OCI-LY1 (cell line): Measurements from ENCODE around the gene GGN.

Experiments used
- H2AFZ ChIP-seq: fragments of 200-600 bp; sonication (generic), shearing (Covaris generic); 2 replicates; pipeline ENCODE4 v1.6.0; 2014; ENCODE audit warnings: antibody characterized with exemption, mild to moderate bottlenecking, low read length
- H3F3A ChIP-seq: fragments of 200-600 bp; sonication (generic), shearing (Covaris generic); 2 replicates; pipeline ENCODE4 v1.6.0; 2014; ENCODE audit warnings: mild to moderate bottlenecking, antibody characterized with exemption, low read length, moderate library complexity; ENCODE audit not compliant: insufficient read depth
- H3K27ac ChIP-seq: fragments of 200-600 bp; sonication (generic); 2 replicates; pipeline ENCODE4 v1.5.1; 2014; ENCODE audit warnings: low read length, mixed run types, mild to moderate bottlenecking, low read depth; ENCODE audit not compliant: poor library complexity, severe bottlenecking
- H3K27me3 ChIP-seq: fragments of 200-600 bp; sonication (generic); 2 replicates; pipeline ENCODE4 v1.6.0; 2014; ENCODE audit warnings: antibody characterized with exemption, mild to moderate bottlenecking, low read length, moderate library complexity; ENCODE audit not compliant: insufficient read depth
- H3K36me3 ChIP-seq: fragments of 200-600 bp; sonication (generic); 2 replicates; pipeline ENCODE4 v1.6.1; 2014; ENCODE audit warnings: mild to moderate bottlenecking, antibody characterized with exemption, low read length, moderate library complexity, mixed read lengths; ENCODE audit not compliant: insufficient read depth
- H3K4me1 ChIP-seq: fragments of 200-600 bp; sonication (generic); 2 replicates; pipeline ENCODE4 v1.5.1; 2014; ENCODE audit warnings: mild to moderate bottlenecking, low read length, moderate library complexity; ENCODE audit not compliant: insufficient read depth, severe bottlenecking
- H3K4me2 ChIP-seq: fragments of 200-600 bp; sonication (generic), shearing (Covaris generic); 2 replicates; pipeline ENCODE4 v1.6.1; 2014; ENCODE audit warnings: low read length
- H3K4me3 ChIP-seq: fragments of 200-600 bp; sonication (generic); 2 replicates; pipeline ENCODE4 v1.5.1; 2014; ENCODE audit warnings: low read length, low read depth, mild to moderate bottlenecking, mixed read lengths; ENCODE audit not compliant: poor library complexity, severe bottlenecking
- H3K79me2 ChIP-seq: fragments of 200-600 bp; shearing (Covaris generic); 2 replicates; pipeline ENCODE4 v1.6.1; 2016; ENCODE audit warnings: mixed run types, low read length, mixed read lengths; ENCODE audit not compliant: insufficient read depth
- H3K9ac ChIP-seq: fragments of 200-600 bp; sonication (generic), shearing (Covaris generic); 2 replicates; pipeline ENCODE4 v1.6.1; 2014; ENCODE audit warnings: mild to moderate bottlenecking, low read length, mixed read lengths
- H3K9me2 ChIP-seq: fragments of 200-600 bp; sonication (generic), shearing (Covaris generic); 2 replicates; pipeline ENCODE4 v1.6.1; 2014; ENCODE audit warnings: low read depth, mild to moderate bottlenecking, low read length, mixed read lengths
- H3K9me3 ChIP-seq: fragments of 200-600 bp; shearing (Covaris generic); 2 replicates; pipeline ENCODE4 v1.6.1; 2014; ENCODE audit warnings: low read length, mixed read lengths
- H4K20me1 ChIP-seq: fragments of 200-600 bp; sonication (generic), shearing (Covaris generic); 2 replicates; pipeline ENCODE4 v1.6.0; 2016; ENCODE audit warnings: mild to moderate bottlenecking, low read length; ENCODE audit not compliant: insufficient read depth
- EZH2 ChIP-seq: fragments of 200-600 bp; sonication (generic), shearing (Covaris generic); IDR thresholded peaks from 2 replicates; pipeline ENCODE4 v1.8.0; 2017; ENCODE audit warnings: borderline replicate concordance, mixed run types, mild to moderate bottlenecking, antibody characterized with exemption, low read length, moderate library complexity, mixed read lengths
- TF ChIP-seq, protein P1 (sequence below): fragments of 200-600 bp; sonication (generic), shearing (Covaris generic); IDR thresholded peaks from 2 replicates; pipeline ENCODE4 v1.5.1; 2017; ENCODE audit warnings: mild to moderate bottlenecking, antibody characterized with exemption, low read length, moderate library complexity, mixed read lengths

The GGN gene

DNA sequence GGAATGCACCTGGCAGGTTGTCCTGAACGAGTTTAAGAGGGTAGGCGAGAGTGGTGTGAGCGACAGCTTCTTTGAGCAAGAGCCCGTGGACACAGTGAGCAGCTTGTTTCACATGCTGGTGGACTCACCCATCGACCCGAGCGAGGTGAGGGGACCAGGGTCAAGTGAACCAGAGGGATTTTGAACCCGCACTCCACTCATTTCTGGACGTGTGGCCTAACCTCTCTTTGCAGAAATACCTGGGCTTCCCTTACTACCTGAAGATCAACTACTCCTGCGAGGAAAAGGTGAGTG lies 50.5 kb downstream of the GGN start:
- peak overlapping the region; percentile 59 for H3K9ac ChIP-seq
- peak overlapping the region; percentile 74 for H3K4me2 ChIP-seq
- H4K20me1 ChIP-seq, result no peaks in the 10 kb centered on the region
- no peaks in the 10 kb centered on the region for H3K9me3 ChIP-seq
- no peaks in the 10 kb centered on the region for H3F3A ChIP-seq
- H2AFZ ChIP-seq, result no peak overlapping the region
- peak overlapping the region; percentile 68 for H3K4me3 ChIP-seq
- no peaks in the 10 kb centered on the region for H3K9me2 ChIP-seq
- no peaks in the 10 kb centered on the region for H3K79me2 ChIP-seq
- peak overlapping the region; percentile 10 for H3K27ac ChIP-seq
- H3K4me1 ChIP-seq, result peaks cover 9% of the 10 kb centered on the region
- no peak for TF ChIP-seq EZH2
- H3K27me3 ChIP-seq, result no peaks in the 10 kb centered on the region
- H3K36me3 ChIP-seq, result no peaks in the 10 kb centered on the region

DNA sequence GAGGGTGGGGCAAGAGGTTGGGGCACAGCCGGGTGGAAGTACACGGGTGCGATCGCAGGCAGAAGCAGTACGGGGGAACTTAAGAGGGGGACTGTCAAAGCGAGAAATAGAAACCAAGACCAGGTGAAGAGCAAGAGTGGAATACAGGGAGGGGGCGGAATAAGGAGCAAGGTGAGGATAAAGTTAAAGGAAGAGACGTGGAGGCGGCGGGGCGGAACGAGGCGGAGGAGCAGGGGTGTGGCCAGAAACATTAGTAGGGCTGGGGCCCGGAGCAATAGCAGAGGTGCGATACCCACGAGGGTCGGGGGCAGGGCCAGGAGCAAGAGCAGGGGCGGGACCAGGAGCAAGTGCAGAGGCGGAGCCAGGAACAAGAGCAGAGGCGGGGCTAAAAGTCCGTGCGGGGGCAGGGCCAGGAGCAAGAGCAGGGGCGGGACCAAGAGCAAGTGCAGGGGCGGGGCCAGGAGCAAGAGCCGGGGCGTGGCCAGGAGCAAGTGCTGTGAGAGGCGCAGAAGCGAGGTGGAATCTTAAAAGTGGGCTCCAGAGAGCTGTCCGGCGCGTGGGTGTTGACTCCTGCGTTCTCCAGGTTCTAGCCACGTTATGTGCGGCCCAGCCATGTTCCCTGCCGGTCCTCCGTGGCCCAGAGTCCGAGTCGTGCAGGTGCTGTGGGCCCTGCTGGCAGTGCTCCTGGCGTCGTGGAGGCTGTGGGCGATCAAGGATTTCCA lies 51.0 kb downstream of the GGN start:
- Histone ChIP-seq H3K9me3 (no peaks in the 10 kb centered on the region), H3F3A (no peaks in the 10 kb centered on the region), H3K9me2 (no peaks in the 10 kb centered on the region), H3K36me3 (no peaks in the 10 kb centered on the region), H4K20me1 (no peaks in the 10 kb centered on the region), H3K9ac (peak overlapping the region; percentile 66), H3K27me3 (no peaks in the 10 kb centered on the region), H3K27ac (peak overlapping the region; percentile 83), H3K4me3 (peak overlapping the region; percentile 68), H3K4me1 (peaks cover 9% of the 10 kb centered on the region), H3K4me2 (peak overlapping the region; percentile 74), H3K79me2 (no peaks in the 10 kb centered on the region), H2AFZ (0 out of 2 replicates have a peak overlapping the region, but pooled peaks have one; percentile 18)
- TF ChIP-seq, protein P1, sequence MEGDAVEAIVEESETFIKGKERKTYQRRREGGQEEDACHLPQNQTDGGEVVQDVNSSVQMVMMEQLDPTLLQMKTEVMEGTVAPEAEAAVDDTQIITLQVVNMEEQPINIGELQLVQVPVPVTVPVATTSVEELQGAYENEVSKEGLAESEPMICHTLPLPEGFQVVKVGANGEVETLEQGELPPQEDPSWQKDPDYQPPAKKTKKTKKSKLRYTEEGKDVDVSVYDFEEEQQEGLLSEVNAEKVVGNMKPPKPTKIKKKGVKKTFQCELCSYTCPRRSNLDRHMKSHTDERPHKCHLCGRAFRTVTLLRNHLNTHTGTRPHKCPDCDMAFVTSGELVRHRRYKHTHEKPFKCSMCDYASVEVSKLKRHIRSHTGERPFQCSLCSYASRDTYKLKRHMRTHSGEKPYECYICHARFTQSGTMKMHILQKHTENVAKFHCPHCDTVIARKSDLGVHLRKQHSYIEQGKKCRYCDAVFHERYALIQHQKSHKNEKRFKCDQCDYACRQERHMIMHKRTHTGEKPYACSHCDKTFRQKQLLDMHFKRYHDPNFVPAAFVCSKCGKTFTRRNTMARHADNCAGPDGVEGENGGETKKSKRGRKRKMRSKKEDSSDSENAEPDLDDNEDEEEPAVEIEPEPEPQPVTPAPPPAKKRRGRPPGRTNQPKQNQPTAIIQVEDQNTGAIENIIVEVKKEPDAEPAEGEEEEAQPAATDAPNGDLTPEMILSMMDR, result no peak
- no peak for TF ChIP-seq EZH2

- Histone ChIP-seq H3K27ac (peak overlapping the region; percentile 83), H2AFZ (0 out of 2 replicates have a peak overlapping the region, but pooled peaks have one; percentile 18), H3K9me3 (no peaks in the 10 kb centered on the region), H3K9me2 (no peaks in the 10 kb centered on the region), H3K79me2 (no peaks in the 10 kb centered on the region), H3K27me3 (no peaks in the 10 kb centered on the region), H3K4me2 (peak overlapping the region; percentile 74), H3K4me1 (peaks cover 9% of the 10 kb centered on the region), H3F3A (no peaks in the 10 kb centered on the region), H3K36me3 (no peaks in the 10 kb centered on the region), H3K4me3 (peak overlapping the region; percentile 68), H3K9ac (peak overlapping the region; percentile 66), H4K20me1 (no peaks in the 10 kb centered on the region)
- TF ChIP-seq EZH2, result no peak
- TF ChIP-seq, protein P1, result no peak
Observed at GRCh38 chr19:38335949-38336637, 51.7 kb downstream of the GGN start.
